Measurements from ENCODE around the gene DEDD. TPM values are rescaled to one million over a fixed set of nuclear protein-coding genes. Genes with fewer than 3 reads are reported as not detected.

DEDD gene
- total and polyA plus RNA-seq, 2 of the 13 experiments (the other 11 are each of a cell fraction or from before 2014, with no cell fraction given) = 12.6 to 27.8 TPM

DNA sequence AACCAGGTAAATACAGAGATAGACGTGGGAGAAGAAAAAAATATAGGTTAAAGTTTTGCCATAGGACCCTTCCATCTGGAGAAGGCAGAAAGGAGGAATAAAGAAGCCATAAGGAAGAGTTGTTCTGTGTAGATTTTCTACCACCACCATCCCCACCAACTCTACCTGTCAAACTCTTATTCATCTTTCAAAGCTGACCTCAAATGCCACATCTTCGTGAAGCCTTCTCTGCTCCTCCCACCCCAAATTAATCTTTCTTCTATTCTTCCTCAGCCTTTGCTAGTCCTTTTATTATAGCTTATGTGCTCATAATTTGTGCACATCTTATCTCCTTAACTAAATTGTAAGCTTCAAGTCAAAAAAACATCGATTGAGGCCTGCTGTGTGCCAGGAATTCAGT is 41.9 kb downstream of the DEDD start:
- Histone ChIP-seq H2AFZ (ENCODE audit: low read length) (no peak overlapping the region), H3K9ac (ENCODE audit: insufficient read depth, low read depth, low read length) (no peak overlapping the region), H3K4me2 (ENCODE audit: low read depth, low read length) (no peak overlapping the region), H3K27ac (ENCODE audit: extremely low read length, insufficient read depth, low read length) (no peak overlapping the region), H4K20me1 (ENCODE audit: insufficient read depth, low read length) (no peaks in the 10 kb centered on the region), H3K36me3 (replicated peaks in 1 of 2; ENCODE audit: control insufficient read depth in 1 of 2, insufficient read depth in 2 of 2, low read length in 2 of 2) (no peaks in the 10 kb centered on the region), H3K4me3 (replicated peaks in 1 of 3; ENCODE audit: insufficient read depth in 1 of 3, low read depth in 2 of 3, low read length in 3 of 3) (no peak overlapping the region), H3K79me2 (ENCODE audit: insufficient read depth, low read length) (no peaks in the 10 kb centered on the region), H3K4me1 (ENCODE audit: insufficient read depth, low read length) (peaks cover 21% of the 10 kb centered on the region), H3K27me3 (ENCODE audit: control insufficient read depth in 1 of 2, insufficient read depth in 2 of 2, low read length in 2 of 2) (peaks cover 3 to 42% of the 10 kb centered on the region in 2 experiments; a peak in 3 of 5 replicates), H3K9me3 (ENCODE audit: low read length) (no peaks in the 10 kb centered on the region)
- intact Hi-C loops (cut with micrococcal nuclease; ENCODE audit: unreplicated experiment) = no loop called here
- TF ChIP-seq FOXA1 (IDR thresholded peaks at IDR 0.05) (no peak), FOXA1 (CRISPR knock-in tag; IDR thresholded peaks at IDR 0.05) (no peak), MEIS2 (CRISPR knock-in tag; IDR thresholded peaks at IDR 0.05) (no peak), PLRG1 (conservative IDR thresholded peaks at IDR 0.05) (no peak), ZNF367 (CRISPR knock-in tag; IDR thresholded peaks at IDR 0.05; ENCODE audit: borderline replicate concordance) (no peak), HOXA9 (CRISPR knock-in tag; IDR thresholded peaks at IDR 0.05; ENCODE audit: borderline replicate concordance) (no peak), JARID2 (CRISPR knock-in tag; IDR thresholded peaks at IDR 0.05; ENCODE audit: insufficient replicate concordance) (no peak), ZNF841 (CRISPR knock-in tag; IDR thresholded peaks at IDR 0.05; ENCODE audit: borderline replicate concordance) (no peak)
- TF ChIP-seq, protein P1, sequence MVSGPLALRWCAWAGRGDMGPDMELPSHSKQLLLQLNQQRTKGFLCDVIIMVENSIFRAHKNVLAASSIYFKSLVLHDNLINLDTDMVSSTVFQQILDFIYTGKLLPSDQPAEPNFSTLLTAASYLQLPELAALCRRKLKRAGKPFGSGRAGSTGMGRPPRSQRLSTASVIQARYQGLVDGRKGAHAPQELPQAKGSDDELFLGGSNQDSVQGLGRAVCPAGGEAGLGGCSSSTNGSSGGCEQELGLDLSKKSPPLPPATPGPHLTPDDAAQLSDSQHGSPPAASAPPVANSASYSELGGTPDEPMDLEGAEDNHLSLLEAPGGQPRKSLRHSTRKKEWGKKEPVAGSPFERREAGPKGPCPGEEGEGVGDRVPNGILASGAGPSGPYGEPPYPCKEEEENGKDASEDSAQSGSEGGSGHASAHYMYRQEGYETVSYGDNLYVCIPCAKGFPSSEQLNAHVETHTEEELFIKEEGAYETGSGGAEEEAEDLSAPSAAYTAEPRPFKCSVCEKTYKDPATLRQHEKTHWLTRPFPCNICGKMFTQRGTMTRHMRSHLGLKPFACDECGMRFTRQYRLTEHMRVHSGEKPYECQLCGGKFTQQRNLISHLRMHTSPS (CRISPR knock-in tag; IDR thresholded peaks at IDR 0.05; ENCODE audit: low read depth) = no peak
- TF ChIP-seq, protein P2, sequence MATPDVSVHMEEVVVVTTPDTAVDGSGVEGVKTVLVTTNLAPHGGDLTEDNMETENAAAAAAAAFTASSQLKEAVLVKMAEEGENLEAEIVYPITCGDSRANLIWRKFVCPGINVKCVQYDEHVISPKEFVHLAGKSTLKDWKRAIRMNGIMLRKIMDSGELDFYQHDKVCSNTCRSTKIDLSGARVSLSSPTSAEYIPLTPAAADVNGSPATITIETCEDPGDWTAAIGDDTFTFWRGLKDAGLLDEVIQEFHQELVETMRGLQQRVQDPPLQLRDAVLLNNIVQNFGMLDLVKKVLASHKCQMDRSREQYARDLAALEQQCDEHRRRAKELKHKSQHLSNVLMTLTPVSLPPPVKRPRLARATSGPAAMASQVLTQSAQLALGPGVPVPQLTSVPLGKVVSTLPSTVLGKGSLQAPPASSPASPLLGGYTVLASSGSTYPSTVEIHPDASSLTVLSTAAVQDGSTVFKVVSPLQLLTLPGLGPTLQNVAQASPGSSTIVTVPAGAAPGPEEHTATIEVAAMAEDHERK (CRISPR knock-in tag; IDR thresholded peaks at IDR 0.05; ENCODE audit: low read depth) = no peak
- 12% methylated on average over 3 of the region's 3 CpGs for WGBS (ENCODE audit: low lambda C conversion rate)
- CTCF ChIA-PET (ENCODE audit: low intra/inter-chr PET ratio, low total read pairs) = no interaction called here
- POLR2A ChIA-PET = no interaction called here
- no peak for ATAC-seq
- in situ Hi-C loops (cut with HindIII; ENCODE audit: extremely low pct_ligation_motif_present, low pct_unique_long_range_greater_than_20kb) = loop anchor here (10.0 kb wide), 1 partner anchor 96 kb away; no protein-coding TSS in a partner anchor
- DNase-seq (ENCODE audit: low spot score) = no peak
- no TSS peak for BruUV-seq (replicated peaks)
- no peak for FAIRE-seq

Measured in HepG2 (cell line).